Activated CD4-positive, alpha-beta T cell treated with anti-CD3 and anti-CD28 coated beads, Interleukin-2, amount 10 ng/mL, durations not matched to agents 24 days and 14 days (primary cell): ENCODE measurements around the gene GPR156. TPM values are rescaled to one million over a fixed set of nuclear protein-coding genes. Genes with fewer than 3 reads are reported as not detected.
"Not testable (repeated sequence)": the region's sequence is repeated elsewhere in the genome, so short reads cannot be mapped to it uniquely, and the experiment has no call there.

ENCODE experiments used
- DNase-seq: peaks from one replicate; pipeline ENCODE4 v3.0.0; 2022
- H3K27ac Mint-ChIP-seq: one replicate; pipeline ENCODE4 v1.8.0; 2022; ENCODE audit warnings: mild to moderate bottlenecking, mixed read lengths
- H3K27me3 Mint-ChIP-seq: one replicate; pipeline ENCODE4 v1.8.0; 2022; ENCODE audit warnings: mixed read lengths
- H3K36me3 Mint-ChIP-seq: one replicate; pipeline ENCODE4 v1.8.0; 2022; ENCODE audit warnings: low read depth, mild to moderate bottlenecking, mixed read lengths
- H3K4me1 Mint-ChIP-seq: one replicate; pipeline ENCODE4 v1.8.0; 2021; ENCODE audit warnings: mixed read lengths
- H3K4me3 Mint-ChIP-seq: one replicate; pipeline ENCODE4 v1.8.0; 2022; ENCODE audit warnings: mild to moderate bottlenecking, moderate library complexity, mixed read lengths
- H3K9me3 Mint-ChIP-seq: one replicate; pipeline ENCODE4 v1.8.0; 2021; ENCODE audit warnings: mixed read lengths
- intact Hi-C: fragments of 100-400 bp; cut with micrococcal nuclease; formaldehyde crosslinking; loops from one replicate; pipeline ENCODE4 v1.15.1; 2023
- total RNA-seq: library from RNA; stranded (reverse); gene quantifications from 2 replicates; pipeline ENCODE4 v1.2.3, GENCODE V29; 2022

The GPR156 gene
- total RNA-seq, 1 donor from 2014 or later: not detected

DNA sequence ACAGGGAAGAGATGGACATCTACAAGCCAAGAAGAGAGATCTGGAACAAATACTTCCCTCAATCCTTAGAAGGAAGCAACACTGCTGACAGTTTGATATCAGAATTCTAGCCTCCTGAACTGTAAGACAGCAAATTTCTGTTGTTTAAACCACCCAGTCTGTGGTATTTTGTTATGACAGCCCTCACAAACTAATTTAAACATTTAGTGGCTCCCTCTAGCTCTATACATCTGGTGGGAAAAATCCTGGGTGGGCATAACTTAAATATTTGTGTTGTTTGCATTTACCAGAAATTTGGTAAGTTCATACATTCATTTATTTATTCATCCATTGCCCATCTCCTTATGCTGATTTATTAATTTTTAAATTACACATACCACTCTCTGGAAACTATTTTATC lies 128.3 kb downstream of the GPR156 start:
- no peaks in the 10 kb centered on the region for H3K4me1 Mint-ChIP-seq
- H3K36me3 Mint-ChIP-seq: peaks cover 2% of the 10 kb centered on the region
- H3K27me3 Mint-ChIP-seq: no peaks in the 10 kb centered on the region
- intact Hi-C loops: no loop called here
- H3K9me3 Mint-ChIP-seq: peaks cover 19% of the 10 kb centered on the region
- no peak overlapping the region for H3K4me3 Mint-ChIP-seq
- H3K27ac Mint-ChIP-seq: no peak overlapping the region
- no peak for DNase-seq

DNA sequence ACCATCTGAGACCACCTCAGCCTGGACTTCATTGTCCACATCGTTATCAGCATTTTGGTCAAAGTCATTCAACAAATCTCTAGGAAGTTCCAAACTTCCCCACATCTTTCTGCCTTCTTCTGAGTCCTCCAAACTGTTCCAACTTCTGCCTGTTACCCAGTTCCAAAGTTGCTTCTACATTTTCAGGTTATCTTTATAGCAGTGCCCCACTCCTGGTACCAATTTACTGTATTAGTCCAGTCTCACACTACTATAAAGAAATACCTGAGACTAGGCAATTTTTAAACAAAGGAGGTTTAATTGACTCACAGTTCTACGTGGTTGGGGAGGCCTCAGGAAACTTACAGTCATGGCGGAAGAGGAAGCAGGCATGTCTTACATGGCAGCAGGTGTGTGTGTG lies 129.3 kb downstream of the GPR156 start:
- H3K27ac Mint-ChIP-seq, H3K4me1 Mint-ChIP-seq, DNase-seq, H3K27me3 Mint-ChIP-seq, H3K4me3 Mint-ChIP-seq, H3K36me3 Mint-ChIP-seq, intact Hi-C loops: not testable (repeated sequence)
- peaks cover 19% of the 10 kb centered on the region for H3K9me3 Mint-ChIP-seq

DNA sequence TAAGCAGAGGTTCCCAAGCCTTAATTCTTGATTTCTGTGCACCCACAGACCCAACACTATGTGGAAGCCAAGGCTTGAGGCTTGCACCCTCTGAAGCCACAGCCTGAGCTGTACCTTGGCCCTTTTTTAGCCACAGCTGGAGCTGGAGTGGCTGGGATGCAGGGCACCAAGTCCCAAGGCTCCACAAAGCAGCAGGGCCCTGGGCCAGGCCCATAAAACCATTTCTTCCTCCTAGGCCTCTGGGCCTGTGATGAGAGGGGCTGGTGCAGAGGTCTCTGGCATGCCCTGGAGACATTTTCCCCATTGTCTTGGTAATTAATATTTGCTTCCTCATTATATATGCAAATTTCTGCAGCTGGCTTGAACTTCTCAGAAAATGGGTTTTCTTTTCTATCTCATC lies 129.9 kb downstream of the GPR156 start:
- H3K4me3 Mint-ChIP-seq: no peak overlapping the region
- peaks cover 2% of the 10 kb centered on the region for H3K36me3 Mint-ChIP-seq
- DNase-seq: no peak
- H3K9me3 Mint-ChIP-seq: peaks cover 19% of the 10 kb centered on the region
- H3K27ac Mint-ChIP-seq: no peak overlapping the region
- no peaks in the 10 kb centered on the region for H3K4me1 Mint-ChIP-seq
- intact Hi-C loops: no loop called here
- H3K27me3 Mint-ChIP-seq: no peaks in the 10 kb centered on the region

DNA sequence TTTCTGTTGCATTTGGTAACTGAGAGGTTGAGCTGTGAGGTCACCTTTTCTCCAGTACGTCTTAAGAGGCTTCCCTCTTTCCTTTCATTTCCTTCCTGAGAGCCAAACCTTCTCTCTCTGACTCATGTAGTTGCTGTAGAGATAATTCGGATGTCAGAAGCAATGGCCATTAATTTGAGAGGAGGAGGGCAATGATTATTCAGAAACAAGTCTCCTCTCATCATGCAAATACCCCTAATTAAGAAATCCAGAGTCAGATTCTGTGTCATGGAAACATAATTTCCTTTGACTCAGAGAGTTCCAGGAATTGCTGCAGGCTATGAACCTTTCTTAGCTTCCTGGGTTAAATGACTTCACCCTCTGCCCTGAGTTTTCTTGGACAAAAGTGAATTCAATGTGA lies 131.7 kb downstream of the GPR156 start:
- peaks cover 2% of the 10 kb centered on the region for H3K36me3 Mint-ChIP-seq
- no peak overlapping the region for H3K4me3 Mint-ChIP-seq
- peaks cover 19% of the 10 kb centered on the region for H3K9me3 Mint-ChIP-seq
- intact Hi-C loops: no loop called here
- no peak overlapping the region for H3K27ac Mint-ChIP-seq
- H3K27me3 Mint-ChIP-seq: no peaks in the 10 kb centered on the region
- peaks cover 2% of the 10 kb centered on the region for H3K4me1 Mint-ChIP-seq
- no peak for DNase-seq

DNA sequence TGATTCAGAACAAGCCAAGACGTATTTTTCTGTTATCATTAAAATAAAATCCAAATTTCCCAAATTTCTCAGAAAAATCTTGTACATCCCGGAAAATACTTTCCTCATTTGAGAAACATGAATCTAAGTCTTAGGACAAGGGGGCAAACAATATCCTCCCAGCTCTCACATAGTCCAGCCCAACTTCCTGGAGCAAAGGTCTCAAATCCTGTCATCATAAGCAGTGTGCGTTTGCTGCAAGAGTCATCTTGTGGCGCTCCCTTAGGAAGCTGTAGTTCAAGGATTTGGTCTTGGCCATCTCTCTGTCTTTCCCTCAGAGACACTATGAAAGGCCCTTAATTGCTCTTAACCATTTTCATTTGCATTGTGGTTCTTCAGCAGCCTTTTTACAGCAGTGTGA lies 133.2 kb downstream of the GPR156 start:
- Mint-ChIP-seq H3K4me1 (peaks cover 4% of the 10 kb centered on the region), H3K36me3 (peaks cover 2% of the 10 kb centered on the region), H3K4me3 (no peak overlapping the region), H3K9me3 (peaks cover 19% of the 10 kb centered on the region), H3K27ac (no peak overlapping the region), H3K27me3 (no peaks in the 10 kb centered on the region)
- intact Hi-C loops: no loop called here
- DNase-seq: no peak

DNA sequence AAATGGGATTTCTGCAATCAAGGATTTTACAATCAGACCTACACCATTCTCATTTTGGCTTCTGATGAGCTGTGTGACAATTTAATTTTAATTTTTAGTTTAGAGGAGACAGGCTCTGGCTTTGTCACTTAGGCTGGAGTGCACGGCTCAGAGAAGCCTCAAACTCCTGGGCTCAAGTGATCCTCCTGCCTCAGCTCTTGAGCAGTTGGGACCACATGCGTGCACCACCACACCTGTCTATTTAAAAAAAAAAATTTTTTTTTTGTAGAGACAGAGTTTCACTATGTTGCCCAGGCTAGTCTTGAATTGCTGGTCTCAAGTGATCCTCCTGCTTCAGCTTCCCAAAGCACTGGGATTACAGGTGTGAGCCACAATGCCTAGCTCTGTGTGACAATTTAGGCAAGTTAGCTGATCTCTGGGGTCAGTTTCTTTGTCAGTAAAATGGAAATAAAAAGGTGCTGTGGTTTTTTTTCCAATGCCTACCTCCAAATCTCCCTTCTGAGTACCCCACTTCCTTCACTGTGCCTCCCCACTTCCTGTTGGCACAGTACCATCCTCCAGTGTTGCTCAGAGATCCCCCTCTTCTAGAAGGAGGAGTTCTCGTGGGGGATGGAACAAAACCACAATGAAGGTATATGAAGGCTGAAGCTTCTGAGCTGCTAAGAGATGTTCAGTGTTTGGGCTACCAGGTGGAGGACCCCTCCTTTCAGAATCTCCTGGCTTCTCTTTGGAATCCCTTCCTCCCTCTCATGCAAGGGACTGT lies 136.7 kb downstream of the GPR156 start:
- no peaks in the 10 kb centered on the region for H3K36me3 Mint-ChIP-seq
- no peak for DNase-seq
- intact Hi-C loops: no loop called here
- H3K27ac Mint-ChIP-seq: no peak overlapping the region
- H3K4me1 Mint-ChIP-seq: peaks cover 12% of the 10 kb centered on the region
- no peaks in the 10 kb centered on the region for H3K9me3 Mint-ChIP-seq
- H3K27me3 Mint-ChIP-seq: no peaks in the 10 kb centered on the region
- H3K4me3 Mint-ChIP-seq: no peak overlapping the region

DNA sequence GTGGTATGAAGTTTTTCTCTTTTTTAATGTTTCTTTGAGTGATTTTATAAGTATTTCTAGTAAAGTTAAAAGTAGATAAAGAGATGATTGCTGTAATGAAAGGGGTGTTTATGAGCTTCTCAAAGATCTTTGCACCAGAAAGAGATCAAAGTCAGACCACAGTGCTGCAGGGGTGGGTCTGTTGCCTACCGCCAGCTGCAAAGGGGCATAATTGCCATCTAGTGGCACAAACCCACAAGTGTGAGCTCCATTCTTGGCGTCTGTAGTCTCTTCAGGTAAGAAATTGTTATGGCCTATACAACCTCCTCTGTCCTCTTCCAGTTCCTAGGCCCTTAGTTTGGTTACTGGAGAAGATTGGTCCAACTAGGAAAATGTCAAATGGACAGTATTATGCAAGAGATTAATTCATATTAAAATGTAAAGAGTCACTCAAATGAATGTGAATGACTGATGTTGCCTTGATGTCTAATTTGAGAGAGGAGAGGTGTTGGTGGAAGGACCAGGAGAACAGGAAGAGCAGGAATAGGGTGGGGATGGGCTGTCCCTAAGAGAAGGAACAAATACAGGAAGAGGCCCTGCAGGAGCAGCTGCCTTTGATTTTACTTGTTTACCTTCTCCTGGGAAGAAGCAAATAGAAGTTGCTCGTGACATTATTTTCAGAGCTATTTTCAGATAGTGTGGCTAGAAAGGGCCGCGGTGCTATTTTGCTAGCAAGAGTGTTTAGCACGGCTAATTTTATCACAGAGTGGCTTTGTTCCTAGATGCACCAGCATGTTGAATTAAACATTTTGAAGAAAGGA lies 137.8 kb downstream of the GPR156 start:
- H3K4me3 Mint-ChIP-seq: no peak overlapping the region
- intact Hi-C loops: loop anchor here (1.0 kb wide), 1 partner anchor 255 kb away; no protein-coding TSS in a partner anchor
- peak; percentile 77 for DNase-seq
- no peaks in the 10 kb centered on the region for H3K9me3 Mint-ChIP-seq
- no peaks in the 10 kb centered on the region for H3K27me3 Mint-ChIP-seq
- H3K36me3 Mint-ChIP-seq: no peaks in the 10 kb centered on the region
- H3K4me1 Mint-ChIP-seq: peaks cover 12% of the 10 kb centered on the region
- no peak overlapping the region for H3K27ac Mint-ChIP-seq

DNA sequence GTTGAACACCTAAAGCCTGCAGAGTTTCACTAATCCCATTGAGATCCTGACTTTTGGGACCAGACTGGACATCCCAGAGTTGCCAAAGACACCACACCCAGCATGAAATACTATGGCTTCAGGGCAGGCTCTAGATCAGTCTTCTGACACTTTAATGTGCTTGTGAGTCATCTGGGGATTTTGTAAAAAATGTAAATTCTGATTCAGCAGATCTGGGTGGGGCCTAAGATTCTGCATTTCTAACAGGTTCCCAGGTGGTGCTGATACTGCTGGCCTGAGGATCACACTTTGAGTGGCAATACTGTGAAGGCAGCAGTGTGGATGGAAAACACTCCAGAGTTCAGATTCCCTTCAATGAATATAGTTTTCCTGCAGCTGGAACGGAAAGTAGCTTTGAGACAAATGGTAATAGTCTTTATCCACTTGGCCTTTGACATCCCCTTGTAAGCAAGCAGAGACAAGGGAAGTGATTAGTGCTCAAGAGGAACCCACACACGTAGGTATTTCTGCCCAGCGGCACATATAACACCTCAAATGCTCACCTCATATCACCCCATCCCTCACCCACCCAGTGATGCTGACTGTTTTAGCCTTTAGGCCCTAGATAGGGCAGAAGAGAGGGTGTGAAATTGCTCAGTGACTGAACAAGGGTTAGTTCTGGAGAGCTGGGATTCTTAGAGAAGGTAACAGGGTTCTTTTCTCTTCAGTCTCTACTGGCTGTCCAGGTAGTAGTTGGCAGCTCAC lies 139.3 kb downstream of the GPR156 start:
- Mint-ChIP-seq H3K4me3 (no peak overlapping the region), H3K9me3 (no peaks in the 10 kb centered on the region), H3K36me3 (no peaks in the 10 kb centered on the region), H3K4me1 (peaks cover 12% of the 10 kb centered on the region), H3K27ac (no peak overlapping the region), H3K27me3 (no peaks in the 10 kb centered on the region)
- intact Hi-C loops: no loop called here
- DNase-seq: peak; percentile 59

DNA sequence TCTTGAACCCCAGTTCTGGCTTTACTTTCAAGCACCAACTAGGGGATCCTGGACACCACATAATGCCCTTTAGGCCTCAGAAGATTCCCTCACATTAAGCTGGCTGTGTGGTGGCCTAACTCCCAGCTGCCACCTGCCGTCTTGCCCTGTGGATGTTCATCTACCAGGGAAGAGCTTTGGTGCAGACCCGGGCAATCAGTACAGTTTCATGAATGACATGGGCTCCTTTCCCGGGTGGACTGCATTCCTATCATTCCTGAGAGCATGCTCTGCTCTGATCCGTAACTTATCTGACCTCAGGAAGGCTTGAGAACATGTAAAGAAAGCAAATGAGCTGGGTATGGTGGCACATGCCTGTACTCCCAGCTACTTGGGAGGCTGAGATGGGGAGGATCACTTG lies 140.8 kb downstream of the GPR156 start:
- no peaks in the 10 kb centered on the region for H3K36me3 Mint-ChIP-seq
- no peak overlapping the region for H3K27ac Mint-ChIP-seq
- no peak for DNase-seq
- intact Hi-C loops: no loop called here
- no peaks in the 10 kb centered on the region for H3K9me3 Mint-ChIP-seq
- H3K4me3 Mint-ChIP-seq: no peak overlapping the region
- H3K4me1 Mint-ChIP-seq: peaks cover 12% of the 10 kb centered on the region
- no peaks in the 10 kb centered on the region for H3K27me3 Mint-ChIP-seq

DNA sequence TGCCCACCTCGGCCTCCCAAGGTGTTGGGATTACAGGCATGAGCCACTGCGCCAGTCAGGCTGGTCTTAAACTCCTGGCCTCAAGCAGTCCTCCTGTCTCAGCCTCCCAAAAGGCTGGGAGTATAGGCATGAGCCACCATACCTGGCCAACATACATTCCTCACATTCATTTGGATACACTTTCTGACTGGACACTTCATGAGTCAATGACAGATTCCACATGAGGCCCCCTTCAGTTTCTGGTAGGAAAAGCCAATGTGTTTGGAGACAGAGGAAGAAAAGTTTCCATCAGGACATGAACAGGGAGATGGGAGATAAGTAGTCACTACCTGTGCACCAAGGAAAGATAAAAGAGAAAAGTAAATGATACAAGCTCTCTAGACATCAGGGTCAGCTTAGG lies 141.3 kb downstream of the GPR156 start:
- peaks cover 12% of the 10 kb centered on the region for H3K4me1 Mint-ChIP-seq
- no peak overlapping the region for H3K27ac Mint-ChIP-seq
- DNase-seq: no peak
- H3K36me3 Mint-ChIP-seq: no peaks in the 10 kb centered on the region
- no peaks in the 10 kb centered on the region for H3K9me3 Mint-ChIP-seq
- no peak overlapping the region for H3K4me3 Mint-ChIP-seq
- intact Hi-C loops: no loop called here
- H3K27me3 Mint-ChIP-seq: no peaks in the 10 kb centered on the region

DNA sequence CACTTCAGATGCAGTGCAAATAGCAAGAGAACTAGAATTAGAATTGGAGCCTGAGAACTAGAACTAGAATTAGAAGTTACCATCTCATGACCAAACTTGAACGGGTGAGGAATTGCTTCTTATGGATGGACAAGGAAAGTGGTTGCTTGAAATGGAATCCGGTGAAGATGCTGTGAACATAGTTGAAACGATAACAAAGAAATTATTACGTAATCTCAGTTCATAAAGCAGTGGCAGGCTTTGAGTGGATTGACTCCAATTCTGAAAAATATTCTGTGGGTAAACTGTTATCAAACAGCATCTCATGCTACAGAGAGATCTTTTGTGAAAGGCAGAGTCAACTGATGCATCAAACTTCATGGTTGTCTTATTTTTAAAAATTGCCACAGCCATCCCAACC lies 142.8 kb downstream of the GPR156 start:
- intact Hi-C loops: no loop called here
- Mint-ChIP-seq H3K9me3 (no peaks in the 10 kb centered on the region), H3K27me3 (no peaks in the 10 kb centered on the region), H3K4me1 (peaks cover 8% of the 10 kb centered on the region), H3K27ac (no peak overlapping the region), H3K4me3 (no peak overlapping the region), H3K36me3 (no peaks in the 10 kb centered on the region)
- no peak for DNase-seq

DNA sequence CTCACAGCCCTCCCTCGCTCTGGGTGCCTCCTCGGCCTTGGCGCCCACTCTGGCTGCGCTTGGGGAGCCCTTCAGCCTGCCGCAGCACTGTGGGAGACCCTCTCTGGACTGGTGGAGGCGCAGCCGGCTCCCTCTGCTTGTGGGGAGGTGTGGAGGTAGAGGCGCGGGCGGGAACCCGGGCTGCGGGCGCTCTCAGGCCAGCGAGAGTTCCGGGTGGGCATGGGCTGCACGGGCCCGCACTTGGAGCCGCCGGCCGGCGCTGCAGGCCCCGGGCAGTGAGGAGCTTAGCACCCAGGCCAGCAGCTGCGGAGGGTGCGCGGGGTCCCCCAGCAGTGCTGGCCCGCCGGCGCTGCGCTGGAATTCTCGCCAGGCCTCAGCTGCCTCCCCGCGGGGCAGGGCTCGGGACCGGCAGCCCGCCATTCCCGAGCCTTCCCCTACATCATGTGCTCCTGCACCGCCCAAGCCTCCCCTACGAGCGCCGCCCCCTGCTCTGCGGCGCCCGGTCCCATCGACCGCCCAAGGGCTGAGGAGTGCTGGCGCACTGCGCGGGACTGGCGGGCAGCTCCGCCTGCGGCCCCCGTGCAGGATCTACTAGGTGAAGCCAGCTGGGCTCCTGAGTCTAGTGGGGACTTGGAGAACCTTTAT lies 144.8 kb downstream of the GPR156 start:
- H3K36me3 Mint-ChIP-seq: no peaks in the 10 kb centered on the region
- H3K27me3 Mint-ChIP-seq: no peaks in the 10 kb centered on the region
- H3K4me1 Mint-ChIP-seq: peaks cover under 1% of the 10 kb centered on the region
- no peak for DNase-seq
- no peaks in the 10 kb centered on the region for H3K9me3 Mint-ChIP-seq
- H3K4me3 Mint-ChIP-seq: no peak overlapping the region
- intact Hi-C loops: no loop called here
- H3K27ac Mint-ChIP-seq: no peak overlapping the region

DNA sequence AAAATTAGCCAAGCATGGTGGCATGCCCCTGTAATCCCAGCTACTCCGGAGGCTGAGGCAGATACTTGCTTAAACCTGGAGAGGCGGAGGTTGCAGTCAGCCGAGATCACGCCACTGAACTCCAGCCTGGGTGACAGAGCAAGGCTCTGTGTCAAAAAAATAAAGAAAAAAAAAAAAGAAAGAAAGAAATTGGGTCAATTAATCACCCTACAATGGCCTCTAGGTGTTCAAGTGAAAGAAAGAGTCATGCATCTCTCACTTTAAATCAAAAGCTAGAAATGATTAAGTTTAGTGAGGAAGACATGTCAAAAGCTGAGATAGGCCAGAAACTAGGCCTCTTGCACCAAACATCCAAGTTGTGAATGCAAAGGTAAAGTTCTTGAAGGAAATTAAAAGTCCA lies 145.9 kb downstream of the GPR156 start:
- H3K27ac Mint-ChIP-seq: no peak overlapping the region
- no peaks in the 10 kb centered on the region for H3K4me1 Mint-ChIP-seq
- H3K36me3 Mint-ChIP-seq: no peaks in the 10 kb centered on the region
- H3K4me3 Mint-ChIP-seq: no peak overlapping the region
- intact Hi-C loops: no loop called here
- no peaks in the 10 kb centered on the region for H3K9me3 Mint-ChIP-seq
- no peak for DNase-seq
- H3K27me3 Mint-ChIP-seq: no peaks in the 10 kb centered on the region

DNA sequence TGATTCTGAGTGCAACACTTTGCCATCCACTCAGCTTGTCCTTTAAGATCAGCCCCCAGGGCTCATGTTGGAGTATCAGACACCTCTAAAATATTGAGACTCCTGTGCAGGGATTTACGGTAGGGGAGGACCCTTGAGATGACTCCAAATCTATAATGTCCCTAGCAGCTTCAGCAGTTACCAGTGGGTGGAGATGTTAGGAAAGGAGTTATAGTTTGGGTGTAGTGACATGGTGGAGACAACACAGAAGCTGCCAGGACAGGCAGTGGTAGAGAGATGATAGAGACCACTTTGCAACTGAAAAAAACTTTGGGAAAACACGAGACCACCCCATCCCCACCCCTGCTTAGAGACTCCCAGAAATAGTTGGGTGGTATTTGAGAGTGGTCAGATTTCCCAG lies 147.5 kb downstream of the GPR156 start:
- Mint-ChIP-seq H3K9me3 (no peaks in the 10 kb centered on the region), H3K36me3 (no peaks in the 10 kb centered on the region), H3K4me1 (no peaks in the 10 kb centered on the region), H3K4me3 (no peak overlapping the region), H3K27me3 (no peaks in the 10 kb centered on the region), H3K27ac (no peak overlapping the region)
- intact Hi-C loops: no loop called here
- DNase-seq: no peak
